CD4-positive, alpha-beta T cell (primary cell): ENCODE results near the gene C9orf152. TPM values are rescaled to one million over a fixed set of nuclear protein-coding genes. Genes with fewer than 3 reads are reported as not detected.

ENCODE experiments used
- ATAC-seq: fragments of 200-7000 bp; cut with Tn5 transposase; one replicate; pipeline ENCODE4 v1.10.0; 2022; ENCODE audit warnings: mild to moderate bottlenecking; ENCODE audit not compliant: poor library complexity
- CTCF ChIA-PET: fragments of 350-600 bp; sonication (Branson Sonifier 250); formaldehyde crosslinking; loops from one replicate; lab custom pipeline; 2021; ENCODE audit warnings: antibody characterized with exemption, inconsistent platforms; lab: Charles Lee
- POLR2A ChIA-PET: fragments of 350-600 bp; sonication (Branson Sonifier 250); formaldehyde crosslinking; loops from one replicate; lab custom pipeline; 2021; ENCODE audit warnings: antibody characterized with exemption, inconsistent platforms; lab: Charles Lee
- DNase-seq, 14 experiments: peaks; one replicate each; pipeline ENCODE4 v3.0.0-alpha.2; 2013 to 2020; ENCODE audit warnings: mixed read lengths in 2 of 14
- H3K27ac ChIP-seq, 2 donors: one replicate each; pipeline versions ENCODE4 v1.5.1 to v1.7.0; 2013; ENCODE audit warnings: low read length in 2 of 2, low read depth in 1 of 2, mild to moderate bottlenecking in 1 of 2
- H3K27me3 ChIP-seq, 2 experiments: 1 replicate in 1 of 2; 2 replicates in 1 of 2; pipeline versions ENCODE4 v1.6.1 to v1.7.0; 2013; ENCODE audit warnings: low read length in 2 of 2, control low read depth in 1 of 2, mild to moderate bottlenecking in 1 of 2, moderate library complexity in 1 of 2; ENCODE audit not compliant: insufficient read depth in 2 of 2, control insufficient read depth in 1 of 2
- H3K36me3 ChIP-seq: one replicate; pipeline ENCODE4 v1.6.1; 2013; ENCODE audit warnings: low read length, control low read depth; ENCODE audit not compliant: insufficient read depth
- H3K4me1 ChIP-seq: one replicate; pipeline ENCODE4 v1.6.1; 2013; ENCODE audit warnings: low read length, control low read depth; ENCODE audit not compliant: insufficient read depth
- H3K4me3 ChIP-seq: one replicate; pipeline ENCODE4 v1.5.1; 2013; ENCODE audit warnings: mild to moderate bottlenecking, low read length, moderate library complexity
- H3K9me3 ChIP-seq, 2 experiments: 1 replicate in 1 of 2; 2 replicates in 1 of 2; pipeline versions ENCODE4 v1.6.1 to v1.7.0; 2013; ENCODE audit warnings: low read length in 2 of 2, mild to moderate bottlenecking in 2 of 2, control low read depth in 1 of 2, moderate library complexity in 1 of 2; ENCODE audit not compliant: control insufficient read depth in 1 of 2, insufficient read depth in 1 of 2
- H3K27ac Mint-ChIP-seq: one replicate; pipeline ENCODE4 v1.8.0; 2020; ENCODE audit warnings: mixed read lengths
- H3K27me3 Mint-ChIP-seq: one replicate; pipeline ENCODE4 v1.8.0; 2021; ENCODE audit warnings: mixed read lengths
- H3K36me3 Mint-ChIP-seq: one replicate; pipeline ENCODE4 v1.8.0; 2021; ENCODE audit warnings: low read depth, mixed read lengths
- H3K4me1 Mint-ChIP-seq: one replicate; pipeline ENCODE4 v1.8.0; 2021; ENCODE audit warnings: low read depth, mixed read lengths
- H3K4me3 Mint-ChIP-seq: one replicate; pipeline ENCODE4 v1.8.0; 2020; ENCODE audit warnings: mild to moderate bottlenecking, mixed read lengths
- H3K9me3 Mint-ChIP-seq: one replicate; pipeline ENCODE4 v1.8.0; 2020; ENCODE audit warnings: mixed read lengths
- CTCF ChIP-seq: fragments of 200-600 bp; IDR thresholded peaks from one replicate; pipeline ENCODE4 v1.8.0; 2022; ENCODE audit warnings: antibody characterized with exemption, mild to moderate bottlenecking
- intact Hi-C, 2 experiments: fragments of 100-400 bp; cut with DNase I in 1 of 2; cut with micrococcal nuclease in 1 of 2; formaldehyde crosslinking; loops; one replicate each; pipeline versions ENCODE4 v1.15.1 to v1.9.0; 2023 to 2025; cut with DNase I, micrococcal nuclease
- total RNA-seq, 174 experiments: library from RNA in 2 of 174; stranded (reverse) in 2 of 174; gene quantifications; one replicate each; pipeline ENCODE4 v1.2.3 and lab custom pipeline; 2021 to 2026

The C9orf152 gene
- total RNA-seq, 2 experiments from 2014 or later: not detected

- no peak overlapping the region for H3K27ac ChIP-seq
- no peaks in the 10 kb centered on the region for H3K9me3 ChIP-seq
- H3K36me3 Mint-ChIP-seq: no peaks in the 10 kb centered on the region
- DNase-seq: no peak
- H3K27me3 Mint-ChIP-seq: no peaks in the 10 kb centered on the region
- ChIA-PET POLR2A (interaction anchor here (0.9 to 2.4 kb wide), 3 partner anchors 9 to 12 kb away, joined by 3 to 16 read pairs (median 4); no protein-coding TSS in a partner anchor), CTCF (no interaction called here)
- TF ChIP-seq CTCF: no peak
- no peaks in the 10 kb centered on the region for H3K9me3 Mint-ChIP-seq
- no peaks in the 10 kb centered on the region for H3K36me3 ChIP-seq
- no peak for ATAC-seq
- H3K4me1 Mint-ChIP-seq: peaks cover 70% of the 10 kb centered on the region
- intact Hi-C loops: loop anchor here in 1 of 2 experiments (10.0 kb wide), 1 partner anchor 582 kb away; no protein-coding TSS in a partner anchor
- H3K4me1 ChIP-seq: peaks cover 38% of the 10 kb centered on the region
- H3K4me3 ChIP-seq: no peak overlapping the region
- no peaks in the 10 kb centered on the region for H3K27me3 ChIP-seq
- H3K4me3 Mint-ChIP-seq: peak overlapping the region; percentile 2
- peak overlapping the region; percentile 10 for H3K27ac Mint-ChIP-seq
These were observed 51.5 kb downstream of the C9orf152 start for GRCh38 chr9:110156416-110156815.

- no peak overlapping the region for H3K4me3 Mint-ChIP-seq
- no peak overlapping the region for H3K27ac ChIP-seq
- intact Hi-C loops: loop anchor here in 1 of 2 experiments (10.0 kb wide), 1 partner anchor 581 kb away; no protein-coding TSS in a partner anchor
These were observed 52.2 kb downstream of the C9orf152 start for GRCh38 chr9:110155751-110156150.

GRCh38 chr9:110153431-110153830 is 54.5 kb downstream of the C9orf152 start:
- DNase-seq (no peak), ATAC-seq (no peak)
- no peak overlapping the region for H3K4me3 Mint-ChIP-seq
- Histone ChIP-seq H3K4me3 (no peak overlapping the region), H3K27me3 (no peaks in the 10 kb centered on the region), H3K9me3 (no peaks in the 10 kb centered on the region), H3K27ac (no peak overlapping the region), H3K4me1 (peaks cover 49% of the 10 kb centered on the region), H3K36me3 (no peaks in the 10 kb centered on the region)
- TF ChIP-seq CTCF: no peak
- H3K27me3 Mint-ChIP-seq: no peaks in the 10 kb centered on the region
- H3K4me1 Mint-ChIP-seq: peaks cover 80% of the 10 kb centered on the region
- H3K36me3 Mint-ChIP-seq: peaks cover 3% of the 10 kb centered on the region
- no peaks in the 10 kb centered on the region for H3K9me3 Mint-ChIP-seq
- intact Hi-C loops: loop anchor here (1.0 to 10.0 kb wide), 4 partner anchors 96 to 581 kb away; no protein-coding TSS in a partner anchor
- CTCF ChIA-PET: interaction anchor here (0.6 to 2.0 kb wide), 2 partner anchors 250 to 571 kb away, joined by 5 to 7 read pairs; no protein-coding TSS in a partner anchor
- no peak overlapping the region for H3K27ac Mint-ChIP-seq
- POLR2A ChIA-PET: no interaction called here

More at GRCh38 chr9:110155751-110156150, 52.2 kb downstream of the C9orf152 start:
- H3K27me3 Mint-ChIP-seq: no peaks in the 10 kb centered on the region
- H3K27ac Mint-ChIP-seq: peak overlapping the region; percentile 10
- H3K4me3 ChIP-seq: no peak overlapping the region
- POLR2A ChIA-PET: no interaction called here
- peaks cover 36% of the 10 kb centered on the region for H3K4me1 ChIP-seq
- TF ChIP-seq CTCF: no peak
- CTCF ChIA-PET: no interaction called here
- H3K36me3 Mint-ChIP-seq: no peaks in the 10 kb centered on the region
- ATAC-seq (no peak), DNase-seq (no peak)
- no peaks in the 10 kb centered on the region for H3K9me3 ChIP-seq
- no peaks in the 10 kb centered on the region for H3K36me3 ChIP-seq
- H3K4me1 Mint-ChIP-seq: peaks cover 70% of the 10 kb centered on the region
- no peaks in the 10 kb centered on the region for H3K27me3 ChIP-seq
- H3K9me3 Mint-ChIP-seq: no peaks in the 10 kb centered on the region
